ENCODE results near the gene MIEF1.

Gene MIEF1

DNA sequence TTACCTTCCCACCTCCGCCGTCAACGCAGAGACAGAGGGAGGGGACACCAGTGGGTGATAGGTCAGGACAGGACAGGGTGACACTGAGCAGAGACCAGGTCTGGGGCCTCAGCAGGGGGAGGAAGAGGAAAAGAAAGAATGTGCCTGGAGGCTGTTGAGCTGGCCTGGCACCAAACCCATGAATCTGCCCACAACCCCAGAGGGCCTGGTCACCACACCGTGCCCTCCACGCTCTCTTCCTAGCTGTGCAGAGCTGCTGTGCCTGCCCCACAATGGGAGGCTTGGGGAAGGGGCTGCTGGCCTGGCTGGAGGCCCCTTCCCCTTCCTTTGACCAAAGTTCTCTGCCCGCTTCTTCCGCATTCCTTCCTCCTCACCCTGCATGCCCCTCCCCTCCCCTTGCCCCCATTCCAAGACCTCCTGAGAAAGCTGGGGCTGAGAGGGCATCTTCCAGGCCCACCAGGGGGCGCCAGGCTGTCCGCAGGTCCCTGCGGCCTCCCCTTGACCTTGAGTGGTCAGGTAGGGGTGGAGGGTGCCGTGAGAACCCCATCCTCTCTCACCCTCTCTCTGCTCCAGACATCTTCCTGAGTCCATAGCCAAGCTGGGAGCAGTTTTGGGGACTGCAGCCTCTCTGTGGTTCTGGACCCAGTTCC lies 57.5 kb downstream of the MIEF1 start:
- H3K27ac ChIP-seq (ENCODE audit: insufficient read depth, low read depth, low read length, poor library complexity, severe bottlenecking), result no peak overlapping the region
- WGBS, 2 experiments, result 51 to 57% methylated on average over 11 of the region's 11 CpGs
- H3K27me3 ChIP-seq (ENCODE audit: control insufficient read depth, insufficient read depth, low read length, poor library complexity, severe bottlenecking), result peaks cover 56% of the 10 kb centered on the region
- peaks cover 10% of the 10 kb centered on the region for H3K4me1 ChIP-seq (ENCODE audit: control insufficient read depth, insufficient read depth, low read length)
- no peaks in the 10 kb centered on the region for H3K36me3 ChIP-seq (ENCODE audit: control insufficient read depth, insufficient read depth, low read length)
- H3K9me3 ChIP-seq (ENCODE audit: control insufficient read depth, low read length), result no peaks in the 10 kb centered on the region
- no peak overlapping the region for H3K4me3 ChIP-seq (ENCODE audit: insufficient read depth, low read depth, low read length)

DNA sequence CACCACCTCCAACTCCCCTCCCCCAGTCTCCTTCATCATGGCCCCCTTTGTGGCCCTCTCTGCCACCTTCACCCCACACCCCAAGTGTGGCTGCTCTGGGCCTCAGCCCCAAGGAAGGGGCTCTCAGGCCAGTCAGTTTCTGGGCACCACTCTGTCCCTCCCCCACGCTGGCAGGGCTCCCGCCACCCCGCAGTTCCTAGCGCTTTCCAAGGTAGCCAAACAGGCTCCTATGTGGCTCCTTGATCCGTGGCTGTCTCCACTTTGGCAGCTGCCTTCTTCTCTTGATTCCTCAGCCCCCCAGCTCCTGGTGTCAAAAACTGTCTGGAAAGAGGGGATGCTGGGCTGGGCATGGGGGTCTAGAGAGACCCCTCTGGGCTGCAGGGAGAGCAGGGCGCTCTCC lies 58.0 kb downstream of the MIEF1 start:
- WGBS, 2 experiments, result 63 to 65% methylated on average over 6 of the region's 6 CpGs
- no peaks in the 10 kb centered on the region for H3K36me3 ChIP-seq (ENCODE audit: control insufficient read depth, insufficient read depth, low read length)
- peaks cover 10% of the 10 kb centered on the region for H3K4me1 ChIP-seq (ENCODE audit: control insufficient read depth, insufficient read depth, low read length)
- no peaks in the 10 kb centered on the region for H3K9me3 ChIP-seq (ENCODE audit: control insufficient read depth, low read length)
- H3K4me3 ChIP-seq (ENCODE audit: insufficient read depth, low read depth, low read length), result no peak overlapping the region
- H3K27me3 ChIP-seq (ENCODE audit: control insufficient read depth, insufficient read depth, low read length, poor library complexity, severe bottlenecking), result peaks cover 54% of the 10 kb centered on the region
- H3K27ac ChIP-seq (ENCODE audit: insufficient read depth, low read depth, low read length, poor library complexity, severe bottlenecking), result no peak overlapping the region

DNA sequence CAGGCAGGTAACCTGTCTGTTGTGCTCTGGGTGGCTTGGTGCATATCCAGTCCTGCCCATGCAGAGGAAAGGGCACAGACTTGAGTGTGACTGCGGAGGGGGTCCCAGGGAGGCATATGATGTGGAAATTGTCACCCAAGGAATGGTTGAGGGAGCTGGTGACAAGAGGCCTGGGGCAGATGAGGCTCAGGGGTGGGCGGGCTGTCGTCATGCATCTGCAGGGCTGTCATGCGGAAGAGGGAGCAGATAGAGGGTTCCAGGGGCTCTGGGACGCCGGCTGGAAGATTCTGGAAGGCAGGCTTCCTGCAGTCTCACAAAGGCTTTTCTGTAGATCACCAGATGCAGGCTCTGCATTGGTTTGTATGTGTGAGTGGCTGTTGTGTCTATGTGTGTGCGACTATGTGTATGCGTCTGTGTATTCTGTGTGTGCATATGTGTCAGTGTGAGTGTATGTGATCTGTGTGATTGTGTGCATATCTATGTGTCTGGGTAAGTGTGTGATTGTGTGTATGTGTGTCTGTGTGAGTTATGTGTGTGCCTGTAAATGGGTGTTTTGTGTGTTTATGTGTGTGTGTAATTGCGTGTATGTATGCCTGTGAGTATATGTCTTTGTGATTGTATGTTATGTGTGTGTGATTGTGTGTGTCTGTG lies 60.9 kb downstream of the MIEF1 start:
- WGBS, 2 experiments, result 81 to 84% methylated on average over 9 of the region's 9 CpGs
- Histone ChIP-seq H3K27ac (ENCODE audit: insufficient read depth, low read depth, low read length, poor library complexity, severe bottlenecking) (no peak overlapping the region), H3K4me3 (ENCODE audit: insufficient read depth, low read depth, low read length) (no peak overlapping the region), H3K27me3 (ENCODE audit: control insufficient read depth, insufficient read depth, low read length, poor library complexity, severe bottlenecking) (peaks cover 27% of the 10 kb centered on the region), H3K9me3 (ENCODE audit: control insufficient read depth, low read length) (no peaks in the 10 kb centered on the region), H3K4me1 (ENCODE audit: control insufficient read depth, insufficient read depth, low read length) (peaks cover 8% of the 10 kb centered on the region), H3K36me3 (ENCODE audit: control insufficient read depth, insufficient read depth, low read length) (no peaks in the 10 kb centered on the region)

DNA sequence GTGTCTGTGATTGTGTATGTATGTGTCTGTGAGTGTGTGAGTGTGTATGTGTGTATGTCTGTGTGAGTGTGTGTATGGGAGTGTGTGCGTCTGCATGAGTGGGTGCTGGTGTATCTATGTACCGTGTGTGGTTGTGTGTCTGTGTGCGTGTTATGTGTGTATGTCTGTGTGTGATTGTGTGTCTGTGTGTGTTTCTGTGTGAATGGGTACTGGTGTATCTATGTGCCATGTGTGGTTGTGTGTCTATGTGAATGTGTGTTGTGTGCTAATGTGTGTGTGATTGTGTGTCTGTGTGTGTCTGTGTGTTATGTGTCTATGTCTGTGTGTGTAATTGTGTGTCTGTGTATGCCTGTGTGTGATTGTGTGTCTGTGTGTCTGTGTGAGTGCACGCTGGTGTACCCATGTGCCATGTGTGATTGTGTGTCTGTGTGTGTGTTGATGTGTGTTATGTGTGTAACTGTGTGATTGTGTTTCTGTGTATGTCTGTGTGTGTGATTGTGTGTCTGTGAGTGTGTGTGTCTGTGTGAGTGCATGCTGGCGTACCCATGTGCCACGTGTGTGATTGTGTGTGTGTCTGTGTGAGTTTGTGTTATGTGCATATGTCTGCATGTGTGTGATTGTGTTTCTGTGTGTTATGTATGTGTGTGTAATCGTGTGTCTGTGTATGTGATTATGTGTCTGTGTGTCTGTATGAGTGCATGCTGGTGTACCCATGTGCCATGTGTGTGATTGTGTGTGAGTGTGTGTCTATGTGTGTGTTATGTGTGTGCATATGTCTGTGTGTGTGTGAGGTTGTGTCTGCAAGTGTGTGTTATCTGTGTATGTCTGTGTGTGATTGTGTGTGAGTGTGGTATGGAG lies 61.7 kb downstream of the MIEF1 start:
- Histone ChIP-seq H3K27ac (ENCODE audit: insufficient read depth, low read depth, low read length, poor library complexity, severe bottlenecking) (no peak overlapping the region), H3K36me3 (ENCODE audit: control insufficient read depth, insufficient read depth, low read length) (no peaks in the 10 kb centered on the region), H3K27me3 (ENCODE audit: control insufficient read depth, insufficient read depth, low read length, poor library complexity, severe bottlenecking) (peaks cover 19% of the 10 kb centered on the region), H3K9me3 (ENCODE audit: control insufficient read depth, low read length) (no peaks in the 10 kb centered on the region), H3K4me1 (ENCODE audit: control insufficient read depth, insufficient read depth, low read length) (peaks cover 8% of the 10 kb centered on the region), H3K4me3 (ENCODE audit: insufficient read depth, low read depth, low read length) (no peak overlapping the region)
- WGBS, 2 experiments, result 90 to 91% methylated on average over 7 of the region's 7 CpGs

DNA sequence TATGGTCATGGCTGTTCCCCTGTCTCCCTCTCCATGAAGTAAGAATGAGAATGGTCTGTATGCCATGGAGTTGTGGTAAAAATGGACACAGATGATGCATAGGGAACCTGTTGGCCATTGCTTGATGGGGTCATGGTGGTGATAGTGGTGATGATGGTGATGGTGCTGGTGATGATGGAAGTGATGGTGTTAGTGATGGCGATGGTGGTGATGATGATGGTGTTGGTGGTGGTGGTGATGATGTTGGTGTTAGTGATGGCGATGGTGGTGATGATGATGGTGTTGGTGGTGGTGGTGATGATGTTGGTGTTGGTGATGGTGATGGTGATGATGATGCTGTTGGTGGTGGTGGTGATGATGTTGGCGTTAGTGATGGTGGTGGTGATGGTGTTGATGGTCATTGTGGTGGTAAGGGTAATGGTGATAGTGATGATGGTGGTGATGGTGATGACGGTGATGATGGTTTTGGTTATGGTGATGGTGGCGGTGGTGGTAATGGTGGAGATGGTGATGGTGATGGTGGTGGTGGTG lies 63.4 kb downstream of the MIEF1 start:
- H3K4me1 ChIP-seq (ENCODE audit: control insufficient read depth, insufficient read depth, low read length), result no peaks in the 10 kb centered on the region
- H3K27me3 ChIP-seq (ENCODE audit: control insufficient read depth, insufficient read depth, low read length, poor library complexity, severe bottlenecking), result peaks cover 2% of the 10 kb centered on the region
- WGBS, 2 experiments, result 89 to 95% methylated on average over 5 of the region's 5 CpGs
- no peaks in the 10 kb centered on the region for H3K36me3 ChIP-seq (ENCODE audit: control insufficient read depth, insufficient read depth, low read length)
- H3K4me3 ChIP-seq (ENCODE audit: insufficient read depth, low read depth, low read length), result no peak overlapping the region
- no peak overlapping the region for H3K27ac ChIP-seq (ENCODE audit: insufficient read depth, low read depth, low read length, poor library complexity, severe bottlenecking)
- H3K9me3 ChIP-seq (ENCODE audit: control insufficient read depth, low read length), result no peaks in the 10 kb centered on the region

DNA sequence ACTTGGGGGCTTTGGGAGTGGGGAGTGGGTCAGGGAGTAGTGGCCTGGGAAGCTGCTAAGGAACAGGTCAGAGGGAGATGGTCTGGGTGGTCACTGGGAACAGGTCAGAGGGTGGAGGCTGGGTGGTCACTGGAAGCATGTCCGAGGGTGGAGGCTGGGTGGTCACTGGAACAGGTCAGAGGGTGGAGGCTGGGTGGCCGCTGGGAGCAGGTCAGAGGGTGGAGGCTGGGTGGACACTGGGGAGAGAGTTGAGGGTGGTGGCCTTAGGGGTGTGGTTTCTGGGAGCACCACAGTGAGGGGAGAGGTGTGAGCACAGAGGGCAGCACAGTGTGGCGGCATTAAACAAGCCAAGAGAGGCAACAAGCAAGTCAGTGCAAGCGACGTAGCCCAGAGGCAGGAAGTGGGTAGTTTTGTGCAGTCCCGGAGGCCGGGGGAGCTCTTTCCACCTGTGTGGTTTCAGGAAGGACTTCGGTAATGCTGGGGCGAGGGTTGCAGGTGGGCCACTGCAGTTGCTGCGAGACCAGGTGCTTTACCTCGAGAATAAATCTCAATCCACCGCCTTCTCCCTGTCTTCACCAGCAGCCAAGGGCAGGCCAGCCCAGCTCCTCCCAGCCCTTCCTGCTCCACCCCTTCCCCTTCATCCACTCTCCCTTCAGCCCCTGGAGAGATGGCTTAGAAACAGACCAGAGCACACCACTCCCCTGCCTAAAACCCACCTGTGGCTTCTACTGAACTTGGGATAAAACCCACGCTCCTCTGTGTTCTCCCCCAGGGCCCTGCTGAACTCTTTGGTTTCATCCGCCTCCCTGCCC lies 65.3 kb downstream of the MIEF1 start:
- H3K4me1 ChIP-seq (ENCODE audit: control insufficient read depth, insufficient read depth, low read length), result no peaks in the 10 kb centered on the region
- H3K27ac ChIP-seq (ENCODE audit: insufficient read depth, low read depth, low read length, poor library complexity, severe bottlenecking), result no peak overlapping the region
- no peaks in the 10 kb centered on the region for H3K9me3 ChIP-seq (ENCODE audit: control insufficient read depth, low read length)
- no peak overlapping the region for H3K4me3 ChIP-seq (ENCODE audit: insufficient read depth, low read depth, low read length)
- WGBS, 2 experiments, result 86 to 88% methylated on average over 14 of the region's 14 CpGs
- no peaks in the 10 kb centered on the region for H3K27me3 ChIP-seq (ENCODE audit: control insufficient read depth, insufficient read depth, low read length, poor library complexity, severe bottlenecking)
- no peaks in the 10 kb centered on the region for H3K36me3 ChIP-seq (ENCODE audit: control insufficient read depth, insufficient read depth, low read length)

Data from ectodermal cell (in vitro differentiated cells).